ENCODE results near the gene PMEPA1.

GRCh38 chr20:57601211-57601570 is 108.6 kb downstream of the PMEPA1 start:
- TF ChIP-seq ZNF274 (IDR thresholded peaks at IDR 0.05; ENCODE audit: low read depth, low read length) = no peak
- no peak for TF ChIP-seq YY1 (IDR thresholded peaks at IDR 0.05; ENCODE audit: insufficient read depth, insufficient read length)

Measured in NT2/D1 (cell line).